ENCODE results near the gene GADD45B. TPM values are rescaled to one million over a fixed set of nuclear protein-coding genes. Genes with fewer than 3 reads are reported as not detected.

The GADD45B gene
- total and polyA plus RNA-seq, 2 of the 4 experiments (the other 2 are of a cell fraction), result 30.1 to 106 TPM

- Histone ChIP-seq H2AK9ac (replicated peaks; ENCODE audit: low read depth, low read length, poor library complexity) (peak overlapping the region; percentile 59), H3K27ac (ENCODE audit: insufficient read depth, low read length) (no peak overlapping the region), H2BK20ac (ENCODE audit: low read depth, low read length) (peak overlapping the region; percentile 75; the same call in 1 of the 2 replicates), H3K14ac (replicated peaks; ENCODE audit: low read depth, low read length) (no peak overlapping the region), H3K4me2 (ENCODE audit: low read depth, low read length) (no peak overlapping the region), H2BK120ac (ENCODE audit: low read depth, low read length) (no peak overlapping the region), H3K56ac (ENCODE audit: extremely low read depth, insufficient read depth, low read length) (no peak overlapping the region), H2BK5ac (ENCODE audit: low read depth, low read length, poor library complexity, severe bottlenecking) (no peak overlapping the region), H4K91ac (ENCODE audit: insufficient read depth, low read depth, low read length) (no peak overlapping the region), H2BK15ac (ENCODE audit: low read depth, low read length) (no peak overlapping the region), H3K9me1 (ENCODE audit: insufficient read depth, low read length) (peaks cover 8% of the 10 kb centered on the region; the same call in 1 of the 2 replicates), H3K36me3 (ENCODE audit: control insufficient read depth, insufficient read depth, low read length) (no peaks in the 10 kb centered on the region), H3K27me3 (ENCODE audit: control insufficient read depth, insufficient read depth, low read length) (no peaks in the 10 kb centered on the region), H4K8ac (ENCODE audit: low read depth in 2 of 2, low read length in 2 of 2) (no peak overlapping the region), H3K9me3 (ENCODE audit: control insufficient read depth, insufficient read depth, low read length) (no peaks in the 10 kb centered on the region), H2AK5ac (ENCODE audit: low read depth, low read length) (peak overlapping the region; percentile 52; the same call in 1 of the 2 replicates), H4K5ac (ENCODE audit: low read depth, low read length) (no peak overlapping the region), H4K20me1 (ENCODE audit: insufficient read depth, low read length) (no peaks in the 10 kb centered on the region), H3K4me1 (ENCODE audit: control insufficient read depth, insufficient read depth, low read length) (peaks cover 16% of the 10 kb centered on the region), H3K18ac (ENCODE audit: low read depth, low read length) (no peak overlapping the region), H2AFZ (replicated peaks; ENCODE audit: low read length, poor library complexity) (no peak overlapping the region), H3K9ac (ENCODE audit: low read depth, low read length) (no peak overlapping the region), H3K79me1 (ENCODE audit: low read depth in 1 of 2, low read length in 2 of 2) (peaks cover 0 to 7% of the 10 kb centered on the region in 2 experiments; a peak in 1 of 4 replicates), H3K4me3 (ENCODE audit: insufficient read depth, low read depth, low read length) (no peak overlapping the region), H3K23ac (ENCODE audit: low read depth, low read length) (0 out of 2 replicates have a peak overlapping the region, but pooled peaks have one; percentile 9), H3K4ac (ENCODE audit: low read depth, low read length) (0 out of 2 replicates have a peak overlapping the region, but pooled peaks have one; percentile 34)
- BruUV-seq (replicated peaks), result no TSS peak
- dilution Hi-C loops (cut with HindIII; ENCODE audit: low sequenced_read_pairs, unreplicated experiment) (no loop called here), intact Hi-C loops (cut with micrococcal nuclease) (no loop called here), in situ Hi-C loops (cut with MboI; ENCODE audit: low sequenced_read_pairs) (no loop called here)
- TF ChIP-seq BHLHE40 (IDR thresholded peaks at IDR 0.05; ENCODE audit: low read depth, low read length) (no peak), SMC3 (IDR thresholded peaks at IDR 0.05; ENCODE audit: low read depth, low read length) (no peak), FOS (IDR thresholded peaks at IDR 0.05; ENCODE audit: low read depth, low read length) (no peak), POLR2A (IDR thresholded peaks at IDR 0.05; ENCODE audit: low read depth, low read length) (no peak), RCOR1 (IDR thresholded peaks at IDR 0.05; ENCODE audit: insufficient replicate concordance, low read length) (no peak), CHD1 (IDR thresholded peaks at IDR 0.05; ENCODE audit: low read depth, low read length) (no peak), MXI1 (IDR thresholded peaks at IDR 0.05; ENCODE audit: borderline replicate concordance, low read depth, low read length) (no peak), NFE2L2 (IDR thresholded peaks at IDR 0.05; ENCODE audit: low read depth, low read length) (no peak)
- TF ChIP-seq, protein P1, sequence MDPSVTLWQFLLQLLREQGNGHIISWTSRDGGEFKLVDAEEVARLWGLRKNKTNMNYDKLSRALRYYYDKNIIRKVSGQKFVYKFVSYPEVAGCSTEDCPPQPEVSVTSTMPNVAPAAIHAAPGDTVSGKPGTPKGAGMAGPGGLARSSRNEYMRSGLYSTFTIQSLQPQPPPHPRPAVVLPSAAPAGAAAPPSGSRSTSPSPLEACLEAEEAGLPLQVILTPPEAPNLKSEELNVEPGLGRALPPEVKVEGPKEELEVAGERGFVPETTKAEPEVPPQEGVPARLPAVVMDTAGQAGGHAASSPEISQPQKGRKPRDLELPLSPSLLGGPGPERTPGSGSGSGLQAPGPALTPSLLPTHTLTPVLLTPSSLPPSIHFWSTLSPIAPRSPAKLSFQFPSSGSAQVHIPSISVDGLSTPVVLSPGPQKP (IDR thresholded peaks at IDR 0.05; ENCODE audit: borderline replicate concordance, low read depth, low read length), result no peak
- POLR2A ChIA-PET (ENCODE audit: unreplicated experiment), result interaction anchor here (0.6 kb wide), 1 partner anchor 226 kb away, joined by 6 read pairs; no protein-coding TSS in a partner anchor
- ATAC-seq (ENCODE audit: low read depth), result no peak
- no peak for DNase-seq
- 91% methylated on average over 11 of the region's 13 CpGs; no CpG with 5 or more reads in 1 of the 2 experiments for WGBS, 2 experiments (ENCODE audit: extremely low coverage in 2 of 2, insufficient read length in 1 of 2)
- CTCF ChIA-PET, result no interaction called here
Measured at GRCh38 chr19:2500156-2500555, 24.2 kb downstream of the GADD45B start.

Data from IMR-90 (cell line).